GM23338 (cell line): ENCODE results near the gene SLC66A3. TPM values are rescaled to one million over a fixed set of nuclear protein-coding genes. Genes with fewer than 3 reads are reported as not detected.

ENCODE experiments used
- ATAC-seq: fragments of 200-7000 bp; cut with Tn5 transposase; 3 replicates; pipeline ENCODE4 v1.9.1; 2020
- DNase-seq: peaks from one replicate; pipeline ENCODE4 v3.0.0-alpha.2; 2015; ENCODE audit warnings: low spot score
- H2AFZ ChIP-seq: fragments of 200-600 bp; sonication (generic); 2 replicates; pipeline ENCODE4 v1.8.0; 2016; ENCODE audit warnings: antibody characterized with exemption, mild to moderate bottlenecking, moderate library complexity
- H3F3A ChIP-seq: fragments of 200-600 bp; sonication (generic); replicated peaks from 2 replicates; pipeline ENCODE4 v1.8.0; 2017; ENCODE audit warnings: antibody characterized with exemption, mixed run types, low read depth
- H3K27ac ChIP-seq: fragments of 200-600 bp; sonication (generic); 2 replicates; pipeline ENCODE4 v1.6.1; 2016; ENCODE audit warnings: low read depth
- H3K27me3 ChIP-seq: fragments of 200-600 bp; sonication (generic); 2 replicates; pipeline ENCODE4 v1.8.0; 2016; ENCODE audit warnings: mild to moderate bottlenecking, mixed run types, moderate library complexity; ENCODE audit not compliant: insufficient read depth
- H3K36me3 ChIP-seq: fragments of 200-600 bp; sonication (generic); 2 replicates; pipeline ENCODE4 v1.8.0; 2016; ENCODE audit warnings: mild to moderate bottlenecking; ENCODE audit not compliant: insufficient read depth
- H3K4me1 ChIP-seq: fragments of 200-600 bp; sonication (generic); 2 replicates; pipeline ENCODE4 v1.8.0; 2016; ENCODE audit warnings: mild to moderate bottlenecking, moderate library complexity; ENCODE audit not compliant: insufficient read depth
- H3K4me2 ChIP-seq: fragments of 200-600 bp; sonication (generic); 2 replicates; pipeline ENCODE4 v1.7.1; 2017; ENCODE audit warnings: mixed run types
- H3K4me3 ChIP-seq: fragments of 200-600 bp; sonication (generic); 2 replicates; pipeline ENCODE4 v1.6.1; 2016; ENCODE audit warnings: mixed run types
- H3K79me2 ChIP-seq: fragments of 200-600 bp; sonication (generic); replicated peaks from 2 replicates; pipeline ENCODE4 v1.8.0; 2017; ENCODE audit warnings: mild to moderate bottlenecking; ENCODE audit not compliant: insufficient read depth
- H3K9me2 ChIP-seq: fragments of 200-600 bp; sonication (generic); 2 replicates; pipeline ENCODE4 v1.8.0; 2017; ENCODE audit not compliant: insufficient read depth
- H4K20me1 ChIP-seq: fragments of 200-600 bp; sonication (generic); replicated peaks from 2 replicates; pipeline ENCODE4 v1.8.0; 2017; ENCODE audit warnings: mild to moderate bottlenecking; ENCODE audit not compliant: insufficient read depth
- H3K27ac Mint-ChIP-seq: 2 replicates; pipeline ENCODE4 v1.8.0; 2020; ENCODE audit warnings: inconsistent platforms, mild to moderate bottlenecking, moderate library complexity, mixed read lengths
- H3K27me3 Mint-ChIP-seq: 3 replicates; pipeline ENCODE4 v1.8.0; 2022; ENCODE audit warnings: low read depth, mild to moderate bottlenecking, moderate library complexity, mixed read lengths, inconsistent platforms; ENCODE audit not compliant: insufficient read depth, poor library complexity
- H3K36me3 Mint-ChIP-seq: 3 replicates; pipeline ENCODE4 v1.8.0; 2021; ENCODE audit warnings: low read depth, mild to moderate bottlenecking, inconsistent platforms, moderate library complexity, mixed read lengths
- H3K4me1 Mint-ChIP-seq: 3 replicates; pipeline ENCODE4 v1.8.0; 2020; ENCODE audit warnings: mild to moderate bottlenecking, inconsistent platforms, mixed read lengths
- H3K4me3 Mint-ChIP-seq: 3 replicates; pipeline ENCODE4 v1.8.0; 2021; ENCODE audit warnings: moderate library complexity, mild to moderate bottlenecking, inconsistent platforms, mixed read lengths
- H3K9me3 Mint-ChIP-seq: 3 replicates; pipeline ENCODE4 v1.8.0; 2020; ENCODE audit warnings: moderate library complexity, mild to moderate bottlenecking, inconsistent platforms, mixed read lengths
- CREB1 ChIP-seq: fragments of 250-450 bp; sonication (Bioruptor Pico); IDR thresholded peaks from 2 replicates; pipeline ENCODE4 v1.5.0; 2020; ENCODE audit warnings: low read depth, mild to moderate bottlenecking, moderate library complexity
- ETS1 ChIP-seq: IDR thresholded peaks from 2 replicates; pipeline ENCODE4 v1.6.1; 2016; ENCODE audit warnings: antibody characterized with exemption
- EZH2 ChIP-seq: fragments of 200-600 bp; sonication (generic); IDR thresholded peaks from one replicate; pipeline ENCODE4 v1.8.0; 2017; ENCODE audit warnings: antibody characterized with exemption, mild to moderate bottlenecking, low read depth; ENCODE audit not compliant: unreplicated experiment
- EZH2phosphoT487 ChIP-seq: fragments of 200-600 bp; sonication (generic); IDR thresholded peaks from one replicate; pipeline ENCODE4 v1.8.1; 2018; ENCODE audit warnings: antibody characterized with exemption; ENCODE audit not compliant: unreplicated experiment
- POLR2AphosphoS5 ChIP-seq: IDR thresholded peaks from 2 replicates; pipeline ENCODE4 v1.6.1; 2016; ENCODE audit warnings: antibody characterized with exemption, low read depth
- STAT1 ChIP-seq: IDR thresholded peaks from one replicate; pipeline ENCODE4 v1.6.1; 2016; ENCODE audit warnings: antibody characterized with exemption; ENCODE audit not compliant: unreplicated experiment
- ZNF331 ChIP-seq: fragments of 250-450 bp; sonication (Bioruptor Pico); IDR thresholded peaks from 2 replicates; pipeline ENCODE4 v1.5.0; 2020; ENCODE audit warnings: low read depth, mild to moderate bottlenecking, moderate library complexity
- polyA plus RNA-seq: library from polyadenylated mRNA; unstranded; fragments of >200 nt; fragmentation: Nextera tagmentation; extraction: Ambion mirVana; gene quantifications from 2 replicates; pipeline ENCODE4 v1.2.1, GENCODE V29; 2016
- total RNA-seq: library from RNA; depleted of rRNA; stranded (reverse); fragments of >200 nt; shearing (Covaris generic); gene quantifications from 2 replicates; pipeline ENCODE4 v1.2.3, GENCODE V29; 2014
- TF ChIP-seq, protein P1 (sequence below): IDR thresholded peaks from one replicate; pipeline ENCODE4 v1.6.1; 2018; ENCODE audit warnings: antibody characterized with exemption; ENCODE audit not compliant: unreplicated experiment
- TF ChIP-seq, protein P2 (sequence below): fragments of 250-450 bp; sonication (Bioruptor Pico); IDR thresholded peaks from 2 replicates; pipeline ENCODE4 v1.5.0; 2020; ENCODE audit warnings: mild to moderate bottlenecking, moderate library complexity

Gene SLC66A3
- total and polyA plus RNA-seq, 2 experiments from 2014 or later, result 13.7 to 18.4 TPM

GRCh38 chr2:11201969-11202368 lies 46.7 kb downstream of the SLC66A3 start (continued):
- TF ChIP-seq POLR2AphosphoS5 (no peak), EZH2 (no peak), CREB1 (CRISPR knock-in tag) (no peak)
- TF ChIP-seq, protein P1, sequence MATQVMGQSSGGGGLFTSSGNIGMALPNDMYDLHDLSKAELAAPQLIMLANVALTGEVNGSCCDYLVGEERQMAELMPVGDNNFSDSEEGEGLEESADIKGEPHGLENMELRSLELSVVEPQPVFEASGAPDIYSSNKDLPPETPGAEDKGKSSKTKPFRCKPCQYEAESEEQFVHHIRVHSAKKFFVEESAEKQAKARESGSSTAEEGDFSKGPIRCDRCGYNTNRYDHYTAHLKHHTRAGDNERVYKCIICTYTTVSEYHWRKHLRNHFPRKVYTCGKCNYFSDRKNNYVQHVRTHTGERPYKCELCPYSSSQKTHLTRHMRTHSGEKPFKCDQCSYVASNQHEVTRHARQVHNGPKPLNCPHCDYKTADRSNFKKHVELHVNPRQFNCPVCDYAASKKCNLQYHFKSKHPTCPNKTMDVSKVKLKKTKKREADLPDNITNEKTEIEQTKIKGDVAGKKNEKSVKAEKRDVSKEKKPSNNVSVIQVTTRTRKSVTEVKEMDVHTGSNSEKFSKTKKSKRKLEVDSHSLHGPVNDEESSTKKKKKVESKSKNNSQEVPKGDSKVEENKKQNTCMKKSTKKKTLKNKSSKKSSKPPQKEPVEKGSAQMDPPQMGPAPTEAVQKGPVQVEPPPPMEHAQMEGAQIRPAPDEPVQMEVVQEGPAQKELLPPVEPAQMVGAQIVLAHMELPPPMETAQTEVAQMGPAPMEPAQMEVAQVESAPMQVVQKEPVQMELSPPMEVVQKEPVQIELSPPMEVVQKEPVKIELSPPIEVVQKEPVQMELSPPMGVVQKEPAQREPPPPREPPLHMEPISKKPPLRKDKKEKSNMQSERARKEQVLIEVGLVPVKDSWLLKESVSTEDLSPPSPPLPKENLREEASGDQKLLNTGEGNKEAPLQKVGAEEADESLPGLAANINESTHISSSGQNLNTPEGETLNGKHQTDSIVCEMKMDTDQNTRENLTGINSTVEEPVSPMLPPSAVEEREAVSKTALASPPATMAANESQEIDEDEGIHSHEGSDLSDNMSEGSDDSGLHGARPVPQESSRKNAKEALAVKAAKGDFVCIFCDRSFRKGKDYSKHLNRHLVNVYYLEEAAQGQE, result no peak

- H3K27ac ChIP-seq, result no peak overlapping the region
Measured at GRCh38 chr2:11203480-11203879, 48.2 kb downstream of the SLC66A3 start.

More at GRCh38 chr2:11203480-11203879, 48.2 kb downstream of the SLC66A3 start:
- Mint-ChIP-seq H3K36me3 (peaks cover 22% of the 10 kb centered on the region; the same call in 2 of the 3 replicates), H3K4me3 (no peak overlapping the region), H3K27ac (no peak overlapping the region), H3K9me3 (no peaks in the 10 kb centered on the region), H3K27me3 (no peaks in the 10 kb centered on the region), H3K4me1 (no peaks in the 10 kb centered on the region)
- ATAC-seq (no peak), DNase-seq (no peak)
- Histone ChIP-seq H3K27me3 (no peaks in the 10 kb centered on the region), H4K20me1 (no peaks in the 10 kb centered on the region), H3F3A (no peaks in the 10 kb centered on the region), H2AFZ (no peak overlapping the region), H3K9me2 (no peaks in the 10 kb centered on the region), H3K36me3 (peaks cover 12% of the 10 kb centered on the region; the same call in 1 of the 2 replicates), H3K4me1 (no peaks in the 10 kb centered on the region), H3K79me2 (no peaks in the 10 kb centered on the region), H3K4me3 (no peak overlapping the region), H3K4me2 (no peak overlapping the region)
- TF ChIP-seq EZH2phosphoT487 (no peak), CREB1 (CRISPR knock-in tag) (no peak), ZNF331 (CRISPR knock-in tag) (no peak), POLR2AphosphoS5 (no peak), STAT1 (no peak), ETS1 (no peak)
- TF ChIP-seq, protein P2, sequence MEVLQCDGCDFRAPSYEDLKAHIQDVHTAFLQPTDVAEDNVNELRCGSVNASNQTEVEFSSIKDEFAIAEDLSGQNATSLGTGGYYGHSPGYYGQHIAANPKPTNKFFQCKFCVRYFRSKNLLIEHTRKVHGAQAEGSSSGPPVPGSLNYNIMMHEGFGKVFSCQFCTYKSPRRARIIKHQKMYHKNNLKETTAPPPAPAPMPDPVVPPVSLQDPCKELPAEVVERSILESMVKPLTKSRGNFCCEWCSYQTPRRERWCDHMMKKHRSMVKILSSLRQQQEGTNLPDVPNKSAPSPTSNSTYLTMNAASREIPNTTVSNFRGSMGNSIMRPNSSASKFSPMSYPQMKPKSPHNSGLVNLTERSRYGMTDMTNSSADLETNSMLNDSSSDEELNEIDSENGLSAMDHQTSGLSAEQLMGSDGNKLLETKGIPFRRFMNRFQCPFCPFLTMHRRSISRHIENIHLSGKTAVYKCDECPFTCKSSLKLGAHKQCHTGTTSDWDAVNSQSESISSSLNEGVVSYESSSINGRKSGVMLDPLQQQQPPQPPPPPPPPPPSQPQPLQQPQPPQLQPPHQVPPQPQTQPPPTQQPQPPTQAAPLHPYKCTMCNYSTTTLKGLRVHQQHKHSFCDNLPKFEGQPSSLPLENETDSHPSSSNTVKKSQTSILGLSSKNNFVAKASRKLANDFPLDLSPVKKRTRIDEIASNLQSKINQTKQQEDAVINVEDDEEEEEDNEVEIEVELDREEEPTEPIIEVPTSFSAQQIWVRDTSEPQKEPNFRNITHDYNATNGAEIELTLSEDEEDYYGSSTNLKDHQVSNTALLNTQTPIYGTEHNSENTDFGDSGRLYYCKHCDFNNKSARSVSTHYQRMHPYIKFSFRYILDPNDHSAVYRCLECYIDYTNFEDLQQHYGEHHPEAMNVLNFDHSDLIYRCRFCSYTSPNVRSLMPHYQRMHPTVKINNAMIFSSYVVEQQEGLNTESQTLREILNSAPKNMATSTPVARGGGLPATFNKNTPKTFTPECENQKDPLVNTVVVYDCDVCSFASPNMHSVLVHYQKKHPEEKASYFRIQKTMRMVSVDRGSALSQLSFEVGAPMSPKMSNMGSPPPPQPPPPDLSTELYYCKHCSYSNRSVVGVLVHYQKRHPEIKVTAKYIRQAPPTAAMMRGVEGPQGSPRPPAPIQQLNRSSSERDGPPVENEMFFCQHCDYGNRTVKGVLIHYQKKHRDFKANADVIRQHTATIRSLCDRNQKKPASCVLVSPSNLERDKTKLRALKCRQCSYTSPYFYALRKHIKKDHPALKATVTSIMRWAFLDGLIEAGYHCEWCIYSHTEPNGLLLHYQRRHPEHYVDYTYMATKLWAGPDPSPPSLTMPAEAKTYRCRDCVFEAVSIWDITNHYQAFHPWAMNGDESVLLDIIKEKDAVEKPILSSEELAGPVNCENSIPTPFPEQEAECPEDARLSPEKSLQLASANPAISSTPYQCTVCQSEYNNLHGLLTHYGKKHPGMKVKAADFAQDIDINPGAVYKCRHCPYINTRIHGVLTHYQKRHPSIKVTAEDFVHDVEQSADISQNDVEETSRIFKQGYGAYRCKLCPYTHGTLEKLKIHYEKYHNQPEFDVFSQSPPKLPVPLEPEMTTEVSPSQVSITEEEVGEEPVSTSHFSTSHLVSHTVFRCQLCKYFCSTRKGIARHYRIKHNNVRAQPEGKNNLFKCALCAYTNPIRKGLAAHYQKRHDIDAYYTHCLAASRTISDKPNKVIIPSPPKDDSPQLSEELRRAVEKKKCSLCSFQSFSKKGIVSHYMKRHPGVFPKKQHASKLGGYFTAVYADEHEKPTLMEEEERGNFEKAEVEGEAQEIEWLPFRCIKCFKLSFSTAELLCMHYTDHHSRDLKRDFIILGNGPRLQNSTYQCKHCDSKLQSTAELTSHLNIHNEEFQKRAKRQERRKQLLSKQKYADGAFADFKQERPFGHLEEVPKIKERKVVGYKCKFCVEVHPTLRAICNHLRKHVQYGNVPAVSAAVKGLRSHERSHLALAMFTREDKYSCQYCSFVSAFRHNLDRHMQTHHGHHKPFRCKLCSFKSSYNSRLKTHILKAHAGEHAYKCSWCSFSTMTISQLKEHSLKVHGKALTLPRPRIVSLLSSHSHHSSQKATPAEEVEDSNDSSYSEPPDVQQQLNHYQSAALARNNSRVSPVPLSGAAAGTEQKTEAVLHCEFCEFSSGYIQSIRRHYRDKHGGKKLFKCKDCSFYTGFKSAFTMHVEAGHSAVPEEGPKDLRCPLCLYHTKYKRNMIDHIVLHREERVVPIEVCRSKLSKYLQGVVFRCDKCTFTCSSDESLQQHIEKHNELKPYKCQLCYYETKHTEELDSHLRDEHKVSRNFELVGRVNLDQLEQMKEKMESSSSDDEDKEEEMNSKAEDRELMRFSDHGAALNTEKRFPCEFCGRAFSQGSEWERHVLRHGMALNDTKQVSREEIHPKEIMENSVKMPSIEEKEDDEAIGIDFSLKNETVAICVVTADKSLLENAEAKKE (CRISPR knock-in tag), result no peak
